GM21576 (cell line): ENCODE results near the gene PATJ.
"Not testable (repeated sequence)": the region's sequence is repeated elsewhere in the genome, so short reads cannot be mapped to it uniquely, and the experiment has no call there.

Source experiments
- ATAC-seq: cut with Tn5 transposase; IDR thresholded peaks from one replicate; pipeline ENCODE4 v1.9.1; 2021; ENCODE audit warnings: mild to moderate bottlenecking, moderate library complexity; ENCODE audit not compliant: unreplicated experiment

The PATJ gene

GRCh38 chr1:61746813-61747212 lies 4.5 kb downstream of the PATJ start:
- ATAC-seq: no peak

DNA sequence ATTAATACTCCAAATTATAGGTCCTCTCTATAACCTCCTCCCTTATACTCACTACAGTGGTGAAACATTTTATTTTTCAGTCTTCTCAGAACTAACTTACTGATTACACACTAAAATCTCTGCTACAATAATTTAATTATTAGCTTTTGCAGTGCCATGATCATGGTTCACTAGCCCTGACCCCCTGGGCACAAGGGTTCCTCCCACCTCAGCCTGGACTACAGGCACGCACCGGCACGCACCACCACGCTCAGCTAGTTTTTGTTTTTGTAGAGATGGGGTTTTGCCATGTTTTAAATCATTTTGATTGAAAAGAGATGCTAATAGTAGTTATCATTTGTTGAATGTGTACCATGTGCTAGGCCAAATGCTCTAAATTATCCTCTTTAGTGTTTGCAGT lies 6.3 kb downstream of the PATJ start:
- ATAC-seq: no peak

DNA sequence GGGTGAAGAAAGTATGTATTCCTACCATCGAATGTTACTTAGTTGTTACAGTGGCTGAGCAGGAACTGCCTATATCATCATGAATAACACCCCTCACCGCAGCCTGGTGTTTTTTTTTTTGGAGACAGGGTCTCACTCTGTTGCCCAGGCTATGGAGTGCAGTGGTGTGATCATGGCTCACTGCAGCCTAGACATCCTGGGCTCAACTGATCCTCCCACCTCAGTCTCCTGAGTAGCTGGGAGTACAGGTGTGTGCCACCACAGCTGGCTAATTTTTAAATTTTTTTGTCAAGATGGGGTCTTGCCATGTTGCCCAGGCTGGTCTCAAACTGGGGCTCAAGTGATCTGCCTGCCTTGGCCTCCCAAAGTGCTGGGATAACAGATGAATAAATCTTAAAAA lies 7.3 kb downstream of the PATJ start:
- ATAC-seq: no peak

DNA sequence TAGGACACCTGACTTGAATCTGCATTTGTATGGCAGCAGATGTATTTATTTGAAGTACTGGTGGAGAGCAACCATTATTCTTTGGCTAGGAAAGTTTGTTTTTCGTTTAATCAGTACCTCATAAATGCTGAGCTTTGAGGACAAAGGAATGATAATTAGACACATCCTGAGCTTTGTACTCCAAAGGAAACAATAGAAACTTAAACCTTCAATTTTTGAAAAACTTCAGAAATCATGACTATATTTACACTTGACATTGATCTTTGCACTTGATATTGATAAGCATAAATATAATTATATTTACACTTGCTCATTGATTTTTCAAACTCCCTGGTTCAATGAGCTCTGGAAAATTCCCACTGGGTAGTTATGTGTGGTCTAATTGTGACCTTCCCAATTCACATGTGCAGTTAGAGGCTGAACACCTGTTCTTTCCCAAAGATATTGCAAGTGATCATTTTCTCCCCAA lies 10.7 kb downstream of the PATJ start:
- no peak for ATAC-seq

DNA sequence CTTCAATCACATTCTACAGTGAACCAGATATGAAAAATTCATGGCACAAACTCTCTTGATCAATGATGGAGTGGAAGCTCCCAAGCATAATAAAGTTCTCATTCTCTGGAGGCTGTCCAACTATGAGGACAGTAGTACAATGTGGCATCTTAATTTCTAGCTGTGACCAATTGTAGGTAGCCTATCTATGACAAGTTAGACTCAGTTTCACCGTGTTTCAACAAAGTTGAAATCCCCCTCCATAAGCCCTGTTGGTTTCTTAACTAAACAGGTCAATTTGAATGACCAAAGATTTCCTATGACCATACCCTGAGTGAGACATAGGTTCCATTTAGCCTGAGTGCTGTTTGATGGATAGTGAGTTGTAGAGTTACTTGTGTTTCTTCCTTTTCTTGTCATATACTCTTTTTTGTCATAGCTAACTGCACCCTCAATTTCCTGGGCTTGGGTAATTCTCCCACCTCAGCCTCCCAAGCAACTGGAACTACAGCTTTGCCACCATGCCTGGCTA lies 11.8 kb downstream of the PATJ start:
- no peak for ATAC-seq

DNA sequence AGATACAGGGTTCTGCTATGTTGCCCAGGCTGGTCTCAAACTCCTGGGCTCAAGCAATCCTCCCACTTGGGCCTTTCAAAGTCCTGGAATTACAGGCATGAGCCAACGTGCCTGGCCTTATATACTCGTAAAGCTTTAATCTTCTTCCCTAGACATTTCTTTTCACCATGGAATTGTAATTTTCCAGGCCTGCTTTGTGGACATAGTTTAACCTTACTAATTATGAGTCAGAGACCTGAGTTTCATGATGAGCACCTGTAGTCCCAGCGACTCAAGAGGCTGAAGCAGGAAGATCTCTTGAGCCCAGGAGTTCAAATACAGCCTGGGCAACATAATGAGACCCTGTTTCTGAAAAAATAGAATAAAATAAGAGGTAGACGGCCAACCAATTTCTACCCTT lies 12.3 kb downstream of the PATJ start:
- ATAC-seq: no peak

GRCh38 chr1:61756773-61757172 lies 14.5 kb downstream of the PATJ start:
- ATAC-seq: no peak

DNA sequence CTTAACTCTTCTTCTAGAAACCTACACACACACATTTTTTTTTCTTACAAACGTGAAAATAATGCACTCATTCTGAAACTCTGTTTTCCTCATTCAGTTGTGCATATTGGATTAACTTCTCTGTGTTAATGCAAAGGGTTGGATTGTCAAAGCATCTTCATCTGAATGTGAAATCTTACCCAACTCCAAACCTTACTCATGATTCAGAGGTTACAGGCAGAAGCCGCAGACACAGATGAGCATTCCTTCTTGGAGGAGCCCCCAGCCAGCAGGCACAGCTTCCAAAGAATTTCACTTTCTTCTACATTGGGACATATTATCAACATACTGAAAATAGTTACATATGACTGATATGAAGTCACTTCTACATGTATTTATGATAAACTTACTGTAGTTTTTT lies 15.7 kb downstream of the PATJ start:
- ATAC-seq: no peak

DNA sequence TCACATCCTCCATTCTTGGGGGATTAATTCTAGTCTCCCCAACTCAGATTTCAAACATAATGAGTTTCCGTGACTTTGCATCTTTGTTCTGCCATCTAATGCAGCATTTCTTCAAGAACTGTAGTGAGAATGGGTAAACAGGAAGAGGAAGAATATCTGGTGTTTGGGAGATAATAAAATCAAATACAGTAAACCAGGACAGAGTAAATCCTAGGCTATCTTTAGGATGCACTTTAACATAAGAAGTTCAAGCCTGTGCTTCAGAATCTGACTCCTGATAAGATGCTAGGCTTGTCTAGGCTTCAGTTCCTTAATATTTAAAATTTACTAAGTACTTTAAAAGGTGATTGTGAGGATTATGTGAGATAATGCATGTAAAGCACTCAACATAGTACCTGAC lies 27.9 kb downstream of the PATJ start:
- no peak for ATAC-seq

DNA sequence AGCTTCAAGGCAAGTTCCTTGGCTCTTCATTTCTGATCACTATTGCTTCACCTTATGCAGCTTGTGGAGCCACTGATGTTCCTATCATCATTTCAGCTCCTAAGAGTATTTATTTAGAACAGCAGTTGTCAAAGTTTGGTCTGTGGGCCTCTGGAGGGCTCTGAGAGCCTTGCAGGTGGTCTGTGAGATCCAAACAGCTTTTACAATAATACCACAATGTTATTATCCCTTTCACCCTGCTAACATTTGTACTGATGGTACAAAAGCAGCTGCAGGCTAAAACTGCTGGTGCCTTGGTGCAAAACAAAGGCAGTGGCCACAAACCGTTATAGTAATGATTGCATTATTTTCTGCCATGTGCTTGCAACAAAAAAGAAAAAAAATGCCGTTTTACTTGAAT lies 33.8 kb downstream of the PATJ start:
- no peak for ATAC-seq

DNA sequence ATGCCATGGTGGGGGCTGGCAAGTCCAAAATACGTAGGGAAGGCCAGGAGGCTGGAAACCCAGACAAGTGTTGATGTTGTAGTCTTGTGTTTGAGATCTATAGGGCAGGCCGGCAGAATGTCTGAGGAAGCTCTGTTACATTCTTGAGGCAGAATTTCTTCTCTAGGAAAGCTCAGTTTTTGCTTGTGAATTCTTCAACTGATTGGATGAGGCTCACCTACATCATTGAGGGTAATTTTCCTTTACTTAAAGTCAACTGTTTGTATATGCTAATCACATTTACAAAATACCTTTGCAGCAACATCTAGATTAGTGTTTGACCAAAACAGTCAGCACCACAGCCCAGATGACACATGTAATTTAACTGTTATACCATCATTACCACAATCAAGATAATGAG lies 37.0 kb downstream of the PATJ start:
- no peak for ATAC-seq

- no peak for ATAC-seq
These were observed 38.9 kb downstream of the PATJ start for GRCh38 chr1:61781151-61781550.

DNA sequence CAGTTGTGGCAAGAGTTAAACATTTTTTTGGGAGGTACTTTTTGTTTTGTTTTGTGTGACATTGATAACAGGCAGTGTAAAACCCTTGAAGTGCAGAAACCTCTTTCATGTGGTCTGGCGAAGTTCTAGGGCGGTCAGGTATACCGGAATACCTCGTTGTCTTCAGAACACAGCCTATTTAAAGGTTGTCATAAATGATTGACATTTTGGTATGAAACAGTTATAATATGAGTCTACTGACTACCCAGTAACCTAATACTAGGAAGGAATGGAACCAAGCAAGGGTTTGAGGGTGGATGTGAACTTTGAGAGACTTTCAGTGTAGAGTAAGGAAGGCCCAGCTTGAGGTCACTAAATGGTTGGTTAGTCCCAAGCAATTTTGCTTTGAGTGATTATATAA lies 40.5 kb downstream of the PATJ start:
- ATAC-seq: no peak

DNA sequence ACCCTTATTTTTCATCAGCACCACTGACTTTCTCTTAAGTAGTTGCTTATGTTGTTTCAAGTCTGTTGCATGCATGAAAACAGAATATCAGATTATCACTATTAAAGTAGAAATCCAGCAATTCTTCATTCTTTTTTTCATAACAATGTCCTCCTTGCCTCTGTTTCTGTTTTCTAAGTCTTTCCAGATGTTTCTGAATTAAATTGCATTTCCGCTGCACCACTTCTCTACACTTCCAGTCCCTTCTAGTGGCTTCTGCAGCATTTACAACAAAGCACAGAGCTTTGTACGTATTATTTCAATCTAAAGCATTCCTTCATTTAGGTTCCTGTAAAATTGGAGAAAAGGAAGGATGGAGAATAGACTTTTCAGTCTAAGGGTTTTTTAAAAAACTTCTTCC lies 42.4 kb downstream of the PATJ start:
- ATAC-seq: no peak

DNA sequence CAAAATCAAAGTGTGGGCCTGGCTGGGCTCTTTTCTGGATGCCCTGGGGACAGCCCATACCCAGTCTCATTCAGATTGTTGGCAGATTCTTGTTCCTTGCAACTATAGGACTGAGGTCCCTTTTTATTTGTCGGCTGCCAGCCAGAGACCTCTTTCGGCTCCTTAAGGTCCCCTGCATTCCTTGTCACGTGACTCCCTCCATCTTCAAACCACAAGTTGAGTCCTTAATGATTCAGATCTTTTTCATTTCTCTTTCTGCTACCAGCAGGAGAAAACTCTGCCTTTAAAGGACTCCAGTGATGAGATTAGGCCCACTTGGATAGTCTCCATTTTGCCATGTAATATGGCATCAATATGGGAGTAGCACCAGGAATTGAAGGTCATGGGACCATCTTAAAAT lies 48.6 kb downstream of the PATJ start:
- no peak for ATAC-seq

- no peak for ATAC-seq
These were observed 54.9 kb downstream of the PATJ start for GRCh38 chr1:61797045-61797755.

DNA sequence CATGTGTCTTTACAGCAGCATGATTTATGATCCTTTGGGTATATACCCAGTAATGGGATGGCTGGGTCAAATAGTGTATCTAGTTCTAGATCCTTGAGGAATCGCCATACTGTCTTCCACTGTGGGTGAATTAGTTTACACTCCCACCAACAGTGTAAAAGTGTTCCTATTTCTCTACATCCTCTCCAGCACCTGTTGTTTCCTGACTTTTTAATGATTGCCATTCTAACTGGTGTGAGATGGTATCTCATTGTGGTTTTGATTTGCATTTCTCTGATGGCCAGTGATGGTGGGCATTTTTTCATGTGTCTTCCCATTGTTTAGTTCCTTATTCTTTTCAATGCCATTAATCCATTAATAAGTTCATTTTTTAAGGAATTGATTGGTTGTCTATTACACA lies 58.8 kb downstream of the PATJ start:
- not testable (repeated sequence) for ATAC-seq

GRCh38 chr1:61807606-61808140 lies 65.4 kb downstream of the PATJ start:
- no peak for ATAC-seq

DNA sequence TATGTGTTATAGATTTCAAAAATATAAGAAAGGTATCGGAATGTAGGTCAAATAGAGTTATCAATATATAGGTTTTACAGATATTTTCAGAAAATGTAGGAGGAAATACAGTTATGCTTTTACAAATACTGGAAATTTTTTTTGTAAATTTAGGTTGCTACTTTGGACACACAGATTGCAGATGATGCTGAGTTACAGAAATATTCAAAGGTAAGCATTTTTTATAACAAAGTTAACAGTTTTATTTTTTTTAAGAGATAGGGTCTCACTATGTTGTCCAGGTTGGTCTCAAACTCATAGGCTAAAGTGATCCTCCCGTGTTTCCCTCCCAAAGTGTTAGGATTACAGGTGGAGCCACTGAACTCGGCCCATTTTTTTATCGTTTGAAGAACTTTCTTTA lies 66.0 kb downstream of the PATJ start:
- no peak for ATAC-seq

GRCh38 chr1:61808968-61809367 lies 66.7 kb downstream of the PATJ start:
- ATAC-seq: no peak

GRCh38 chr1:61812916-61813315 lies 70.6 kb downstream of the PATJ start:
- ATAC-seq: no peak

- ATAC-seq: no peak
These were observed 73.9 kb downstream of the PATJ start for GRCh38 chr1:61816191-61816590.

DNA sequence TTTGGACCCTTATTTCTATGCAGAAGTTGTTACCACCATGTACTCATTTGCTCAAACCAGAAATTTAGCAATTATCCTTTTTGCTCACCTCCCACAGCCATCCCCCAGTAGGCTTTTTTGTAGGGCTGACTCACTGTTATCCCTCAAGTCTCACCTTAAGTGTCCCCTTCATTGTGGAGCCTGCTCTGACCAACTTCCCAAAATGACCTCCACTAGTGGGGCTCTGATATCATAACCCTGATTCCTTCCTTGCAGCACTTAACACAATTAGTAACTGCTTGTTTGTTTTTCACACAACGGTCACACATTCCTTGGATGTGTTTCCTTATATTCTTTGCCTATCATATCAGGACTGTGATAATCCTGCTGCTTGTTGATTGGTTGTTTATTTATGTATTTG lies 76.7 kb downstream of the PATJ start:
- ATAC-seq: no peak
